Myocyte (in vitro differentiated cells): ENCODE results near the gene WDFY2. TPM values are rescaled to one million over a fixed set of nuclear protein-coding genes. Genes with fewer than 3 reads are reported as not detected.

Experiments
- DNase-seq: peaks from one replicate; pipeline ENCODE4 v3.0.0-alpha.2; 2012; ENCODE audit warnings: low read depth
- total RNA-seq: library from RNA; depleted of rRNA; stranded (reverse); fragments of >200 nt; gene quantifications from 2 replicates; pipeline ENCODE4 v1.2.3, GENCODE V29; 2014

The WDFY2 gene
- total RNA-seq, 1 donor from 2014 or later = 6.1 TPM

- DNase-seq = no peak
Measured at GRCh38 chr13:51600703-51601102, 16.4 kb downstream of the WDFY2 start.

GRCh38 chr13:51601601-51602565 lies 17.6 kb downstream of the WDFY2 start:
- no peak for DNase-seq

DNA sequence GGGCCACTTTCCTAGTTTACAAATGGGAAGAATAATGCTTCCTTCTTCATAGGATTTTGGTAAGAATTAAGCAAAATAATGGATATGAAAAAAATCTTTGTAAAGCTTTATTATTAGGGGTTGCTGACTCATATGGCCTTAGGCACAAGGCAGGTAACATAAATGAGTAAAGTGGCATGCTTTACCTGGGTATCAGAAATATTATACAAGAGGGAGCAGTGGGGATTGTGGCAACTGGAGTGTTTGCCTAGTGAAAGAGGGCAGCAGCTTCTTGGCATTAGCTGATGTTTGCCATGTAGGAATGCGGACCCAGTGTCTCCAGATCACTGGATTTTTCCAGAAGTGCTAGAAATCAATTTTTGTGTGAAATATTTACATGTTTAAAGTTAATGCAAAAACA lies 19.5 kb downstream of the WDFY2 start:
- DNase-seq = no peak

- DNase-seq = no peak
Measured at GRCh38 chr13:51605698-51606097, 21.4 kb downstream of the WDFY2 start.

DNA sequence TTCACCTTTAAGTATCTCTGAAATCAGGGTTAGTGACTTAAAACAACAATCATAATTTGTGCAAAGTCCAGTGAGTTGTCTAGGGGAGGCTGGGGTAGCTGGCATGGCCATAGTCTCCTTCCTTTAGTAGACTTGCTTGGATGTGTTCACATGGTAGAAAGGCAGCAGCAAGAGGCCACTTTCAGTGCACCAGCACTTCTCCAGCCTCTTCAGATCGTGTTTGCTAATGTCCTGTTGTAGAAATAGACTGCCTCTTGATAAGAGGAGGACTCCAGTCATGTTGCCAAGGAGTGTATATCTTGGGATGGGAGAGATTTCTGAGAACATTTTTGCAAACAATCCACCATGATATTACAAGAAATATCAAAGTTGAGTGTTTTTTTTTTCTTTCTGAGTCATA lies 22.9 kb downstream of the WDFY2 start:
- DNase-seq = no peak

DNA sequence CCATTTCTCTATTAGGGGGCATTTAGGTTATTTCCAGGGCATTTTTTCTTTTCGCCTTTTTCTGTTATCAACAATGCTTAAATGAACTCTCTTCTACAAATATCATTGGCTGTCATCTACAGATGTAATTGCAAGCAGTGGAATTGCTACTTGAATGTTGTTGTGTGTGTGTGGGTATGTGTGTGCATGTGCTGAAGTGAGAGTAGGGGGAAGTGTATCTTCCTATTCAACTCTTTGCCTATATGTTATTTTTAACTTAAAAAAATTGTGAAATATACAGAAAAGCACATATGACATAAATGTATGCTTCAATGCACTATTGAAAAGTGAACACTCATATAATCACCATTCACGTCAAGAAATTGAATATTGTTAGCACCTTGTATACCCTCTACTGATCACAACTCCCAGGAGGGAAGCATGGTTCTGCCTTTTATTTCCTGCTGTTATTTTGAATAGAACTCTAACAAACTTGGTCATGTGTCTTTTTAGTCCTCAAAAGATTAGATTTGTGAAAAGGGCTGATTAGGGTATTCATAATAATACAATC lies 24.7 kb downstream of the WDFY2 start:
- DNase-seq = no peak

- DNase-seq = no peak
Measured at GRCh38 chr13:51612867-51613266, 28.6 kb downstream of the WDFY2 start.

GRCh38 chr13:51613535-51613934 lies 29.3 kb downstream of the WDFY2 start:
- DNase-seq = no peak

DNA sequence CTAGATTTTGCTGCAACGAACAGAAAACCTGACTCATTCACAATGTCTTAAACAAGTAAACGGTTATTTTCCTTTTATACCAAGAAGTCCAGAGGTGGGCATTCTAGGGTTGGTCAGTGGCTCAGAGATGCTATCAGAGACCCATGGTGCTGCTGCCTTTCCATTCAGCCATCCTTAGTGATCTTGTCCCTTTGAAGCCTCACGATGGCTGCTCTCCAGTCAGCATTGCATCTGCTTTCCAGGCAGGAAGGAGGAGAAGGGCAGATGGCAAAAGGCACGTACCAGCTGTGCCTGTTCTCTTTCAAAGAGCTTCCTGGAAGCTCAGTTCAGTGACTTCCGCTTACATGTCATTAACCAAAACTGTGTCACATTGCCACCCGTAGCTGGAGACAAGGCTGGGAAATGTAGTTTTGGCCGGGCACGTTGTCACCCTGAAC lies 30.1 kb downstream of the WDFY2 start:
- DNase-seq = peak; percentile 92

- DNase-seq = no peak
Measured at GRCh38 chr13:51618626-51619025, 34.4 kb downstream of the WDFY2 start.

DNA sequence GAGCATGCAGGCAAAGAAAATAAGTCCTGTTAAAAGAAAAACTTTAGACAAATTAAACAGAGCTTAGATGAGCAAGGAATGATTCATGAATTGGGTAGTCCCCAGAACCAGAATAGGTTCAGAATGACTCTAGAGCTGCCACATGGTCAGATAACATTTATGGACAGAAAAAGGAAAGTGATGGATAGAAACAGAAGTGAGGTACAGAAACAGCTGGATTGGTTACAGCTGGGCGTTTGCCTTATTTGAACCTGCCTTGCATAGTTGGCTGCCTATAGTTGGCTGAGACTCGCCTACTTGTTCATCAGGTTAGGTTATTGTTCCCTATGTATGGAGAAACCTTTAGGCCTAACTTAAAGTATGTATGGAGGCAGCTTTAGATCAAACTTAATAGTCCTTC lies 35.4 kb downstream of the WDFY2 start:
- peak; percentile 89 for DNase-seq

GRCh38 chr13:51620165-51620983 lies 36.1 kb downstream of the WDFY2 start:
- DNase-seq = peak; percentile 94

DNA sequence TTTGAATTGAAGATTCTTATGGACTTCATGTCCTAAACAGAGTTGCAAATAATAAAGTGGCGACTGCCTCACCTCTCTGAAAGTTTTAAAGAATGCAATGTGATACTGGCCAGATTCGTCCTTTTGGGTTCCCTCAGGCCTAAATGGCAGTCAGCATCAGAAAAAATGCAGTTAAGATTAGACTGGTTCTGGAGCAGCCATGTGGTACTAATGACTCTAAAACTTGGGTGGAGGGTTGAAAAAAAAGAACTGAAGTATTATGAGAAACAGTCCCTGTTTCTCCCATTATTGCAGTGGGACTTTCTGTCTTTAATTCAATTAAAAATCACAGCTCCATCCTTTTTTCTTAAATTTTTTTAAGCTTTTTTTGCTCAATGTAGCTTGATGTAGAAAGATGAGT lies 37.3 kb downstream of the WDFY2 start:
- no peak for DNase-seq

DNA sequence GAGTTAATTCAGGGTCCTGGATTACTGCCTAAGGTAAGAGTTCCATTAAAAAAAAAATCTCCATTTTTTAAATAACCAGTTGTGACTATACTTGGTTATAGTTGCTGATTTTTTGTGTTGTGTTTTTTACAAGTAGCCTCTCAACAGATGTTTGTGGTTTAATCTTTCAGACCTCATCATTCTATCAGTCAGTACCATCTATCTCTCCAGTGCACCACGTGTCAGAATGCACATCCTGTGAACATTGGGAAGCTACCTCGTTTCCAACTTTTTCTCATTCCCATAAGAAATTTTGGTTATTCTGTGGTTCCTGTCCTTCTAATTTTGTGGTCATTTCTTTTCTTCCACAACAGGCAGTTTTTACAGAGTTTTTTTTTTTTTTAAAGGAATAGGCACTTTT lies 39.2 kb downstream of the WDFY2 start:
- peak; percentile 68 for DNase-seq

DNA sequence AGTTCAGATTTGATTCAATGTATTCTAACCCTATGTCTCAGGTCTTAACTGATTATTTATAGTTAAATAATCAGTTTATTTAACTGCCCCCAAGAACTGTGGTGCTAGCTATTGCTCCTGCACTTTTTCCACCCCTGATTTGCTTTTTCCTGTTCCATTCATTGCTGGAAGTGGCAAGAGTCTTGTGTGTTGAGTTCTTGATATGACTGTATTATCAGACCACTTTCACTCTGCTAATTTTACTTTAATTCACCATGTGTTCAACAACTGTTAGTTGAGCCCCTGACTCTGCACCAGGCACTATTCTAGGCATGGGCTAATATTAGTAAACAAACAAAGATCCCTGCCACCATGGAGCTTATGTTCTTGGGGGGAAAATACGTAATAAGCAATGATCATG lies 39.9 kb downstream of the WDFY2 start:
- peak; percentile 56 for DNase-seq

DNA sequence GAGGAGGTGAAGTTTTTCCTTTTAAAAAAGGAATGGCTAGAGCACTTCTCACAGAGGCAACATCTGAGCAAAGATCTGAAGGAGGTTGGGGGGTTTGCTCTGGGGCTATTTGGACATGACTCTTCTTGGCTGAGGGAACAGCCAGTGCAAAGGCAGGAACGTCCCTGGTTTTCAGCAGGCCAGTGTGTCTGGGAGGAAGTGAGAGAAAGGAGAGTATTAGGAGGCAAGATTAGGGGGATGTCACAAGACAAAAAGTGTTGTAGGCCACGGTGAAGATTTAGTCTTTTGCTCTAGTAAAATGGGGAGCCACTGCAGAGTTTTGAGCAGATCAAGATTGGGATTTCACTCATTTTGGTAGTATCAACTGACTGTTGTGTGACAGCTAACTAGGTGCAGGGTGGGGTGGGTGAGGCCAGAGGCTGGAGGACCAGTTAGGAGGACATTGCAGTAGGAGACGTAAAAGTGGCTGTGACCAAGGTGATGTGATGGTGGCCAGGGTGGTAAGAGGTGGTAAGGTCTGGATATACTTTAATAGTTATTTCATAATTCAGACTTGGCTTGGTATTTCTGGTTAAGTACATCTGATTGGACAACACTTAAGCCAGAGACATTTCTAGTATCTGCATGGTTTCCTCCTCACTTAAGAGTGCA lies 40.6 kb downstream of the WDFY2 start:
- no peak for DNase-seq

GRCh38 chr13:51625555-51626345 lies 41.5 kb downstream of the WDFY2 start:
- DNase-seq = no peak

DNA sequence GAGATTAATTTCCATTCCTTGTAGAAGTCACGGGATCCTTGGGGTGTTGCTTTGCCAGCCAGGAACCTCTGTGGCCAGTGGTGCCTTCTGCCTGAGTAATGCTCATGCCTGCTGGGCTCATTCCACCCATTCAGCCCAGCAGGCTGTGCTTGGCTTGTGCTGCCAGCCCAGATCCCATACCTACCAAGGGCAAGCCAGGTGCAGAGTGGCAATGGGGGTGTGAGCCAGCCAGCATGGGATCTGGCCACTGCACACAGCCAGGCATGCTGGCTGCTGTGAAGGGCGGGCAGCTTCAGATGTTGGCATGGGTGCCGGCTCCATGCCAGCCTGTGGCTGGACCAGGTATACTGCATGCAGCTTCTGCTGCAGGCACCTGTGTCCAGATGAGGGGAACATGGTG lies 42.5 kb downstream of the WDFY2 start:
- peak; percentile 91 for DNase-seq

- peak; percentile 50 for DNase-seq
Measured at GRCh38 chr13:51628059-51628852, 44.0 kb downstream of the WDFY2 start.
